OCI-LY1 (cell line): Measurements from ENCODE around the gene BDH1.
"Not testable (repeated sequence)": the region's sequence is repeated elsewhere in the genome, so short reads cannot be mapped to it uniquely, and the experiment has no call there.

Experiments used
- EZH2 ChIP-seq: fragments of 200-600 bp; sonication (generic), shearing (Covaris generic); IDR thresholded peaks from 2 replicates; pipeline ENCODE4 v1.8.0; 2017; ENCODE audit warnings: borderline replicate concordance, mixed run types, mild to moderate bottlenecking, antibody characterized with exemption, low read length, moderate library complexity, mixed read lengths
- TF ChIP-seq, protein P1 (sequence below): fragments of 200-600 bp; sonication (generic), shearing (Covaris generic); IDR thresholded peaks from 2 replicates; pipeline ENCODE4 v1.5.1; 2017; ENCODE audit warnings: mild to moderate bottlenecking, antibody characterized with exemption, low read length, moderate library complexity, mixed read lengths

DNA sequence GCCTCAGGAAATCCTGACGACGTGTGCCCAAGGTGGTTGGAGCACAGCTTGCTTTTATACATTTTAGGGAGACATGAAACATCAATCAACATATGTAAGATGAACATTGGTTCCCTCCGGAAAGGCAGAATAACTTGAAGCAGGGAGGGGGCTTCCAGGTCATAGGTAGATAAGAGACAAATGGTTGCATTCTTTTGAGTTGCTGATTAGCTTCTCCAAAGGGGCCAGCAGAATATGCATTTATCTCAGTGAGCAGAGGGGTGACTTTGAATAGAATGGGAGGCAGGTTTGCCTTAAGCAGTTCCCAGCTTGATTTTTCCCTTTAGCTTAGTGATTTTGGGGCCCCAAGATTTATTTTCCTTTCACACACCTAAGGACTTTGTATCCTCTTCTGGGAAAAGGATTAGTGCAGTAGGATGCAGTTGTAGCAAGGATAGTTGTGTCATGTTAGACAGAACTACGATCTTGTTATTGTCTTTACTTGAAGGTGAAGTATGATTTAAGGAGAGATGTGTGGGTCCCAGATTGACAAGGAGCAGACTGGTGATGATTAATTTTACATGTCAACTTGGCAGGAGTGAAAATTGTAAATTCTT lies 18.7 kb upstream of the BDH1 start:
- TF ChIP-seq, protein P1, sequence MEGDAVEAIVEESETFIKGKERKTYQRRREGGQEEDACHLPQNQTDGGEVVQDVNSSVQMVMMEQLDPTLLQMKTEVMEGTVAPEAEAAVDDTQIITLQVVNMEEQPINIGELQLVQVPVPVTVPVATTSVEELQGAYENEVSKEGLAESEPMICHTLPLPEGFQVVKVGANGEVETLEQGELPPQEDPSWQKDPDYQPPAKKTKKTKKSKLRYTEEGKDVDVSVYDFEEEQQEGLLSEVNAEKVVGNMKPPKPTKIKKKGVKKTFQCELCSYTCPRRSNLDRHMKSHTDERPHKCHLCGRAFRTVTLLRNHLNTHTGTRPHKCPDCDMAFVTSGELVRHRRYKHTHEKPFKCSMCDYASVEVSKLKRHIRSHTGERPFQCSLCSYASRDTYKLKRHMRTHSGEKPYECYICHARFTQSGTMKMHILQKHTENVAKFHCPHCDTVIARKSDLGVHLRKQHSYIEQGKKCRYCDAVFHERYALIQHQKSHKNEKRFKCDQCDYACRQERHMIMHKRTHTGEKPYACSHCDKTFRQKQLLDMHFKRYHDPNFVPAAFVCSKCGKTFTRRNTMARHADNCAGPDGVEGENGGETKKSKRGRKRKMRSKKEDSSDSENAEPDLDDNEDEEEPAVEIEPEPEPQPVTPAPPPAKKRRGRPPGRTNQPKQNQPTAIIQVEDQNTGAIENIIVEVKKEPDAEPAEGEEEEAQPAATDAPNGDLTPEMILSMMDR = not testable (repeated sequence)
- not testable (repeated sequence) for TF ChIP-seq EZH2
